Coronary artery (tissue), 2 donors: ENCODE results near the gene AGXT.

Experiments
- DNase-seq: peaks from one replicate; pipeline ENCODE4 v3.0.0-alpha.2; 2017; ENCODE audit warnings: low spot score
- H3K27ac ChIP-seq, 2 donors: fragments of 200-600 bp; sonication (generic); one replicate each; pipeline ENCODE4 v1.5.1; 2016 to 2019
- H3K4me3 ChIP-seq: fragments of 200-600 bp; sonication (generic); 2 replicates; pipeline ENCODE4 v1.5.1; 2016; ENCODE audit warnings: mild to moderate bottlenecking, moderate library complexity
- TF ChIP-seq, protein P1 (sequence below): fragments of 200-600 bp; sonication (generic); IDR thresholded peaks from one replicate; pipeline ENCODE4 v1.5.1; 2019; ENCODE audit warnings: antibody characterized with exemption

Gene AGXT

DNA sequence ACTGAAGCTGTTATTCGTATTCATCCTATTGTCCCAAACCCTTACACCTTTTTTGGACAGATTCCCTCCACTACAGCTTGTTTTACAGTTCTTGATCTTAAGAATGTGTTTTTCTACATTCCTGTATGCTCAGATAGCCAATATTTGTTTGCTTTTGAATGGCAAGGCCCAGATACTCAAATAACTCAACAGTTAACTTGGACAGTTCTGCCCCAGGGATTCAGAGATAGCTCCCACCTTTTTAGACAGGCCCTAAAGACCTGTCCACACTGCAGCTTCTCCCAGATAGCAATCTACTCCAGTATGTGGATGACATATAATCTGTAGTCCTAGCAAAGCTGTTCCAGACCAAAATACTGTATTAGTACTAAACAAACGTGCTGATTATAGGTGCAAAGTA lies 7.1 kb upstream of the AGXT start:
- no peak for DNase-seq
- Histone ChIP-seq H3K4me3 (no peak overlapping the region), H3K27ac (no peak overlapping the region)
- TF ChIP-seq, protein P1, sequence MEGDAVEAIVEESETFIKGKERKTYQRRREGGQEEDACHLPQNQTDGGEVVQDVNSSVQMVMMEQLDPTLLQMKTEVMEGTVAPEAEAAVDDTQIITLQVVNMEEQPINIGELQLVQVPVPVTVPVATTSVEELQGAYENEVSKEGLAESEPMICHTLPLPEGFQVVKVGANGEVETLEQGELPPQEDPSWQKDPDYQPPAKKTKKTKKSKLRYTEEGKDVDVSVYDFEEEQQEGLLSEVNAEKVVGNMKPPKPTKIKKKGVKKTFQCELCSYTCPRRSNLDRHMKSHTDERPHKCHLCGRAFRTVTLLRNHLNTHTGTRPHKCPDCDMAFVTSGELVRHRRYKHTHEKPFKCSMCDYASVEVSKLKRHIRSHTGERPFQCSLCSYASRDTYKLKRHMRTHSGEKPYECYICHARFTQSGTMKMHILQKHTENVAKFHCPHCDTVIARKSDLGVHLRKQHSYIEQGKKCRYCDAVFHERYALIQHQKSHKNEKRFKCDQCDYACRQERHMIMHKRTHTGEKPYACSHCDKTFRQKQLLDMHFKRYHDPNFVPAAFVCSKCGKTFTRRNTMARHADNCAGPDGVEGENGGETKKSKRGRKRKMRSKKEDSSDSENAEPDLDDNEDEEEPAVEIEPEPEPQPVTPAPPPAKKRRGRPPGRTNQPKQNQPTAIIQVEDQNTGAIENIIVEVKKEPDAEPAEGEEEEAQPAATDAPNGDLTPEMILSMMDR: no peak

DNA sequence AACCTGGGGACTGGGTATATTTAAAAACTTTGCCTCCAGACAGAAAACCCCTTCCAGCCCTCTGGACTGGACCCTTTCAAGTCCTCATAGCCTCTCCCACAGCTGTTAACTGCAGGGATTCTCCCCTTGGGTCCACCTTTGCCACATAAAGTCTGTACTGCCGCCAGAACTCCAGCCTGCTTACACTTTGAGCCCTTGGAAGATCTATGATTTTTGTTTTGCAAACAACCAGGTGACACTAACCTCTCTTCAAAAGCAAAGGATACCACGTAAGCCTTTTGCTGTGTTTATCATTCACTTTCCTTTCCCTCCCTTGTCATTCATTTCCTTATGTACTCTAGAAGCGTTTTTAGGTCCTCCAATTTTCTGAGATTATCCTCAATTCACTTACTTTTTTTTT lies 4.1 kb upstream of the AGXT start:
- no peak for DNase-seq
- Histone ChIP-seq H3K27ac (no peak overlapping the region), H3K4me3 (no peak overlapping the region)
- TF ChIP-seq, protein P1: no peak

DNA sequence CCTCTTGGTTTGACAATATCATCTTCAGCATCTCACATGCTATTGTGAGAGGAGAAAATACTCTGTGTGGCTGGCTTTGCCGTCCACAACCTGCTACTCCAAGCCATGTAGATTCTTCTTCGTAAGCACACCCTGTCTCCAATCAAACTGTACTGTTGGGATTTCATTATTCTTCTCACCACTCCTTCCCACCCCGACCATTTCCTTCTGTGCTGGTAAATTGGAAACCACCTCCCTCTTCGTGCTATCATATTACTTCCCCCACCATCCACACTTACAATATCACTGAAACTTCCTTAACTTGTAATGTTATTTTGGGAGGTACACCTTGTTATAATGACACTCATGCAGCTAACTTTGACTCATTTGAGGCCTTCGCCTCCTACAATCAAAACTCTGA lies 3.2 kb upstream of the AGXT start:
- TF ChIP-seq, protein P1: no peak
- Histone ChIP-seq H3K27ac (no peak overlapping the region), H3K4me3 (no peak overlapping the region)
- DNase-seq: no peak

DNA sequence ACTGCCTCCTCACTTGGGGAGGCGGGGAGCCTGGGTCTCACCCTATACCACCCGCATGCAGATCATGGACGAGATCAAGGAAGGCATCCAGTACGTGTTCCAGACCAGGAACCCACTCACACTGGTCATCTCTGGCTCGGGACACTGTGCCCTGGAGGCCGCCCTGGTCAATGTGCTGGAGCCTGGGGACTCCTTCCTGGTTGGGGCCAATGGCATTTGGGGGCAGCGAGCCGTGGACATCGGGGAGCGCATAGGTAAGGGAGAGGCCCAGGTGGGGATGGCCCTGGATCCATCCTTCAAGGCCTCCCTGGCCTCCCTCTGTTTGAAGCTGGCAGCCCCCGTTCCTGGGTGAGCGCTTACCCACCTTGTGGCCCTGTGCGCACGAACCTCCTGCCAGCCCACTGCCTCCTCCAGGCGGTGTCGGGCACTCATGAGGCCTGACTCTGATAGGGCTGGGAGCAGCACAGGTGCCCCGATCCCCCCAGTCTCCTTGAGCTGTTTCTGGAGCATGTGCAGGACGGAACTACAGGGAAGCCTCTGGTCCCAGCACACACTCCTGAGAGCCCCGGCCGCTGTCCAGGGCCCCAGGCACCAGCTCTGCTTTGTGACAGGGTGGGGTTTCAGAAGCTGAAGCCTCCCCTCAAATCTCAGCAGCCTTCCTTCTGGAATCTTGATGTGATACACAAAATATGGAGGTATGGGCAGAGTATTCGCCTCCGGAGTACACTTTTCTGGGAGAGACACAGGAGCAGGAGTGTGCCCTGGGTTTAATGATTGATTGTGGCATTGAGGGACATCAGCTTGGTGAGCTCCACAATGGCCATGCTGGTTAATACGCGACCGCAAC lies 708 bp downstream of the AGXT start:
- peak; percentile 54 for DNase-seq
- TF ChIP-seq, protein P1: no peak
- Histone ChIP-seq H3K27ac (no peak overlapping the region), H3K4me3 (no peak overlapping the region)

- H3K4me3 ChIP-seq: no peak overlapping the region
- TF ChIP-seq, protein P1: no peak
- DNase-seq: no peak
- no peak overlapping the region for H3K27ac ChIP-seq
Measured at GRCh38 chr2:240869956-240870875, 1.6 kb downstream of the AGXT start.

DNA sequence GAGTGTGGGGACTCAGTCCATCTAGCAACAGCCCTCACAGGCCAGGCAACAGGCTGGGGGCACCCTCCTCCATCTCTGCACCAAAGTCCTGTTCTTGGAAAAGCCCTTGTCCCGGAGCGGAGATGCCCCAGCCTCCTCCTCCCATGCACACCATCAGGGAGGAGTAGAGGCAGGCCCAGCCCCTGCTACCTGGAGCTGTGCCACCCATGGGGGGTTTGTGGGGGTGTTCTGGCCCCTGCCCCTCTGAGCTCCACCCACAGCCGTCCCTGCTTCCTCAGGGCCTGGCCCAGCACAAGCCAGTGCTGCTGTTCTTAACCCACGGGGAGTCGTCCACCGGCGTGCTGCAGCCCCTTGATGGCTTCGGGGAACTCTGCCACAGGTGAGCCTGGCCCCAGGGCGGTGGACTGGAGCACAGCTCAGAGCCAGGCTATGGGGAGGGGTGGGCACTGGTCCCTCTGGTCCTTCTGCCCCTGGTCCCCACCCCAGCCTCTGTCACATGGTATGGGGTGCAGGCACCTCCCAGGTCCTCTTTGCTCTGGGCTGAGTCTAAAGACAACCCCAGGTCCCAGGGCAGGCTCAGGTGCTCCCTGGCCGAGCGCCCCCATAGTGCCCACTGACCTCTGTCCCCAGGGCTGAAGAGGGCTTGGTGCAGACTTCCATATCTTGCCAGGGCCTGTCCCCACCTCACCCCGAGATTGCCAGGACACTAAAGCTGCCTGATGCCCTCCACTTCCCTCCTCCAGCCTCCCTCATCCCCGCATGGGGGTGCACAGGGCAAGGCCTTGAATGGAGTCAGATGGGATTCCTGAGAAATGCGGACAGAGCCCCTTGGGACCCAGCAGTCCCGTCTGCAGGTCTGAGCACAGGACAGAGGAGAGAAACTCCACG lies 2.7 kb downstream of the AGXT start:
- no peak overlapping the region for H3K27ac ChIP-seq
- no peak for DNase-seq
- no peak overlapping the region for H3K4me3 ChIP-seq
- TF ChIP-seq, protein P1: no peak
